Neural cell (in vitro differentiated cells): ENCODE measurements around the gene C19orf73.

Experiments
- EP300 ChIP-seq: fragments of 450-650 bp; conservative IDR thresholded peaks from 2 replicates; pipeline ENCODE4 v1.6.1; 2014; ENCODE audit warnings: antibody characterized with exemption, mild to moderate bottlenecking, moderate library complexity; ENCODE audit not compliant: poor library complexity, severe bottlenecking
- POLR2AphosphoS5 ChIP-seq: IDR thresholded peaks from 2 replicates; pipeline ENCODE4 v1.6.1; 2012
- RAD21 ChIP-seq: fragments of 450-650 bp; conservative IDR thresholded peaks from 2 replicates; pipeline ENCODE4 v1.6.1; 2014; ENCODE audit warnings: antibody characterized with exemption, mild to moderate bottlenecking, moderate library complexity
- SMC3 ChIP-seq: fragments of 450-650 bp; conservative IDR thresholded peaks from 2 replicates; pipeline ENCODE4 v1.6.1; 2014; ENCODE audit warnings: antibody characterized with exemption, mild to moderate bottlenecking, moderate library complexity; ENCODE audit not compliant: poor library complexity
- TAF1 ChIP-seq: IDR thresholded peaks from 2 replicates; pipeline ENCODE4 v1.6.1; 2012; ENCODE audit warnings: low read depth
- TF ChIP-seq, protein P1 (sequence below): IDR thresholded peaks from 2 replicates; pipeline ENCODE4 v1.6.1; 2012; ENCODE audit warnings: borderline replicate concordance
- TF ChIP-seq, protein P2 (sequence below): fragments of 450-650 bp; IDR thresholded peaks from 2 replicates; pipeline ENCODE4 v1.5.1; 2014; ENCODE audit warnings: antibody characterized with exemption, mild to moderate bottlenecking, moderate library complexity; ENCODE audit not compliant: poor library complexity, severe bottlenecking

DNA sequence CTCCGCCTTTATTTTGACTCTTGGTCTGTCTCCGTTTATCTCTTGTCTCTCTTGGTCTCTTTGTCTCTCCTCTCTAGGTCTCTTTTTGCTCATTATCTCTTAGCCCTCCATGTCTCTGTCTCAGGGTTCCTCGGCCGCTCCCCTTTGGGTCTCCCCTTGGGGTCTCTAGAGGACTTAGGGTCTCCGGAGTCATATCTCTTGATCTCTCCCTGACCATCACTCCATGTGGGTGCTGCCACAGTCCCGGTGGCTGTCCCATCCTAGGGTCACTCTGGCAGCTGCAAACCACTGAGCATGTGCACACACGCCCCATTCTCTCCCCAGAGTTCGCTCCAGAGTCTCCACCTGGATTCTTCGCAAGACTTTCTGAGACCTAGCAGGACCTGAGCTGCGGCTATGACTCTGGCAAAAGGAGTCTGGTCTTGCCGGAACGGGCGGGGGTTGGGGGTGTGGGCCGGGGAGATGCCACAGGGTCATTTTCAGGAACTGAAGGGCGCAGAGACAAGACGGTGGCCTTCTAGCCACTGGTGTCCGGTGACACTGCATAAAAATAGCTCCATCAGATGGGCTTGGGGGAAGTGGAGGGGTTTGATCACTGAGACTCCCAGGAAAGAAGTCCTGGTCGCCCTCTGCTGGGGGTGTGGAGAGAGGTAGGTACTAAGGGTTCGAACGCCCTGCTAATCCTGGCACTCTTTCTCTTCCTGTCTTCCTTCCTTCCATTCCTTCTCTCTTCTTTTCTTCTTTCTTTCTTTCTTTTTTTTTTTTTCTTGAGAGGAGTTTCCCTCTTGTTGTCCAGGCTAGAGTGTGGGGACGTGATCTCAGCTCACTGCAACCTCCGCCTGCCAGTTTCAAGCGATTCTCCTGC is 45.2 kb downstream of the C19orf73 start:
- TF ChIP-seq, protein P1, sequence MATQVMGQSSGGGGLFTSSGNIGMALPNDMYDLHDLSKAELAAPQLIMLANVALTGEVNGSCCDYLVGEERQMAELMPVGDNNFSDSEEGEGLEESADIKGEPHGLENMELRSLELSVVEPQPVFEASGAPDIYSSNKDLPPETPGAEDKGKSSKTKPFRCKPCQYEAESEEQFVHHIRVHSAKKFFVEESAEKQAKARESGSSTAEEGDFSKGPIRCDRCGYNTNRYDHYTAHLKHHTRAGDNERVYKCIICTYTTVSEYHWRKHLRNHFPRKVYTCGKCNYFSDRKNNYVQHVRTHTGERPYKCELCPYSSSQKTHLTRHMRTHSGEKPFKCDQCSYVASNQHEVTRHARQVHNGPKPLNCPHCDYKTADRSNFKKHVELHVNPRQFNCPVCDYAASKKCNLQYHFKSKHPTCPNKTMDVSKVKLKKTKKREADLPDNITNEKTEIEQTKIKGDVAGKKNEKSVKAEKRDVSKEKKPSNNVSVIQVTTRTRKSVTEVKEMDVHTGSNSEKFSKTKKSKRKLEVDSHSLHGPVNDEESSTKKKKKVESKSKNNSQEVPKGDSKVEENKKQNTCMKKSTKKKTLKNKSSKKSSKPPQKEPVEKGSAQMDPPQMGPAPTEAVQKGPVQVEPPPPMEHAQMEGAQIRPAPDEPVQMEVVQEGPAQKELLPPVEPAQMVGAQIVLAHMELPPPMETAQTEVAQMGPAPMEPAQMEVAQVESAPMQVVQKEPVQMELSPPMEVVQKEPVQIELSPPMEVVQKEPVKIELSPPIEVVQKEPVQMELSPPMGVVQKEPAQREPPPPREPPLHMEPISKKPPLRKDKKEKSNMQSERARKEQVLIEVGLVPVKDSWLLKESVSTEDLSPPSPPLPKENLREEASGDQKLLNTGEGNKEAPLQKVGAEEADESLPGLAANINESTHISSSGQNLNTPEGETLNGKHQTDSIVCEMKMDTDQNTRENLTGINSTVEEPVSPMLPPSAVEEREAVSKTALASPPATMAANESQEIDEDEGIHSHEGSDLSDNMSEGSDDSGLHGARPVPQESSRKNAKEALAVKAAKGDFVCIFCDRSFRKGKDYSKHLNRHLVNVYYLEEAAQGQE, result no peak
- TF ChIP-seq, protein P2, sequence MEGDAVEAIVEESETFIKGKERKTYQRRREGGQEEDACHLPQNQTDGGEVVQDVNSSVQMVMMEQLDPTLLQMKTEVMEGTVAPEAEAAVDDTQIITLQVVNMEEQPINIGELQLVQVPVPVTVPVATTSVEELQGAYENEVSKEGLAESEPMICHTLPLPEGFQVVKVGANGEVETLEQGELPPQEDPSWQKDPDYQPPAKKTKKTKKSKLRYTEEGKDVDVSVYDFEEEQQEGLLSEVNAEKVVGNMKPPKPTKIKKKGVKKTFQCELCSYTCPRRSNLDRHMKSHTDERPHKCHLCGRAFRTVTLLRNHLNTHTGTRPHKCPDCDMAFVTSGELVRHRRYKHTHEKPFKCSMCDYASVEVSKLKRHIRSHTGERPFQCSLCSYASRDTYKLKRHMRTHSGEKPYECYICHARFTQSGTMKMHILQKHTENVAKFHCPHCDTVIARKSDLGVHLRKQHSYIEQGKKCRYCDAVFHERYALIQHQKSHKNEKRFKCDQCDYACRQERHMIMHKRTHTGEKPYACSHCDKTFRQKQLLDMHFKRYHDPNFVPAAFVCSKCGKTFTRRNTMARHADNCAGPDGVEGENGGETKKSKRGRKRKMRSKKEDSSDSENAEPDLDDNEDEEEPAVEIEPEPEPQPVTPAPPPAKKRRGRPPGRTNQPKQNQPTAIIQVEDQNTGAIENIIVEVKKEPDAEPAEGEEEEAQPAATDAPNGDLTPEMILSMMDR, result no peak
- TF ChIP-seq TAF1, result no peak
- TF ChIP-seq POLR2AphosphoS5, result no peak
- no peak for TF ChIP-seq RAD21
- no peak for TF ChIP-seq SMC3
- TF ChIP-seq EP300, result no peak
